ENCODE data around the gene INO80D. TPM values are rescaled to one million over a fixed set of nuclear protein-coding genes. Genes with fewer than 3 reads are reported as not detected.

INO80D gene
- total and polyA plus RNA-seq, 2 of the 8 experiments (the other 6 are each of a cell fraction or from before 2014, with no cell fraction given) = 6.2 to 37.4 TPM

DNA sequence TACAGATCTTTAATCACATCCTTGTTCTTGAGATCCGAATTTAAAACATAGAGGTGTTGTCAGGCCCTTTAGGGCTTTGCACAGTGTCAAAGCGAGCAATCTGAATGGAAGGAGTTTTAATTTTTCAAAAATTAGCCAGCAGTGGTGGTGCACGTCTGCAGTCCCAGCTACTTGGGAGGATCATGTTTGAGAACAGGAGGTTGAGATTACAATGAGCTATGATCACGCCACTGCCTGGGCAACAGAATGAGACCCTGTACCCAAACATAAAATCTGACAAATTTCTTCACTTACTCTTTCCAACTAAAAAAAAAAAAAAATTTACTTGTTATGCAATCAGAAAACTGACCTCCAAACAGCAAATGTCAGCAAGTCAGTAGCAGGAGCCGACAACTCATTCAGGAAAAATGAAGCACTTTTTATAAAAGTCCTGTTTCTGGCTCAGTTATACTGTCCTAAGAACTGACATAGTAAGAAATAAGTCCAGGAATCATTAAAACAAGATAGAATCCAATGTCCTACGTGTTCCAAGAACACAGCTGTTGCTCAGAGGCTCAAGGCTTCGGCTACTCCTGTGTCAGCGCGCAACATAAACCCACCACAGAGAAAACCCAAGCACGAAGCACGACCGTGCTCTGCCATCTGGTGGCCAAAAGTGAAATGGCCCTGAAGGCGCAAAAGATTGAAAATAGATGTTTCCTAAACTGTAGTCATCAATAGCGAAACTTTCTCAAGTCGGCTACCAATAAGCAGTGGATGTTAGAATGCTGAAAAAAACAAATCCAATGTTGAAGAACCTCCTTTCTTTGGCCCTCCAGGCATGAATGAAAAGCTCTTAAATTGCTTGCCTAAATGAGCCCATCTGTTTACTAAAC lies 138.1 kb downstream of the INO80D start:
- H2BK12ac ChIP-seq (ENCODE audit: low read depth, low read length) = no peak overlapping the region
- no peak overlapping the region for H3K18ac ChIP-seq (ENCODE audit: extremely low read depth, low read length)
- 37% methylated on average over 15 of the region's 15 CpGs; no CpG with 5 or more reads in 1 of the 2 experiments for WGBS, 2 experiments (ENCODE audit: extremely low coverage in 1 of 2, insufficient coverage in 1 of 2, insufficient read length in 1 of 2, insufficient replicate concordance in 2 of 2, low coverage in 1 of 2, low lambda C conversion rate in 2 of 2, missing lambda C conversion rate in 1 of 2)
- no peaks in the 10 kb centered on the region for H4K20me1 ChIP-seq (replicated peaks in 1 of 2; ENCODE audit: control insufficient read depth in 1 of 2, insufficient read depth in 2 of 2, low read length in 2 of 2)
- no peak overlapping the region for H3K4ac ChIP-seq (replicated peaks; ENCODE audit: insufficient read length, low read depth, low read length)
- peak; percentile 21 to 88 for DNase-seq (ENCODE audit: low read depth in 1 of 2, low spot score in 2 of 2)
- peaks cover 0 to 3% (median 0%) of the 10 kb centered on the region in 4 experiments; a peak in 1 of 7 replicates for H3K4me1 ChIP-seq (replicated peaks in 1 of 4; ENCODE audit: control insufficient read depth in 3 of 4, insufficient read depth in 4 of 4, low read length in 3 of 4)
- H2BK20ac ChIP-seq (ENCODE audit: low read length) = no peak overlapping the region
- no peaks in the 10 kb centered on the region for H3K23me2 ChIP-seq (ENCODE audit: low read depth, low read length)
- H3K9me3 ChIP-seq (ENCODE audit: insufficient read depth in 2 of 2, low read depth in 1 of 2, low read length in 1 of 2) = 0 out of 4 replicates have a peak, but pooled peaks cover 0 to 2% of the 10 kb centered on the region in 2 experiments
- FAIRE-seq = peak; percentile 74
- H3K79me2 ChIP-seq (ENCODE audit: control insufficient read depth in 1 of 2, insufficient read depth in 2 of 2, low read length in 2 of 2) = no peaks in the 10 kb centered on the region
- no peak overlapping the region for H3K27ac ChIP-seq (ENCODE audit: low read depth, low read length)
- CTCF ChIA-PET (ENCODE audit: partially characterized antibody) = interaction anchor here (0.5 to 9.9 kb wide), 29 partner anchors 8 to 1842 kb away, joined by 3 to 98 read pairs (median 4); no protein-coding TSS in a partner anchor
- H2AK5ac ChIP-seq (ENCODE audit: low read depth, low read length) = no peak overlapping the region
- H3K79me1 ChIP-seq (ENCODE audit: low read depth, low read length) = no peaks in the 10 kb centered on the region
- H2BK5ac ChIP-seq (ENCODE audit: low read depth, low read length) = no peak overlapping the region
- H2BK15ac ChIP-seq (ENCODE audit: low read length) = no peak overlapping the region
- H3K14ac ChIP-seq (ENCODE audit: insufficient read length) = no peak overlapping the region
- no peak overlapping the region for H3K9ac ChIP-seq (replicated peaks in 1 of 4; ENCODE audit: extremely low read depth in 1 of 4, low read depth in 3 of 4, low read length in 3 of 4)
- no peak overlapping the region for H4K8ac ChIP-seq (ENCODE audit: extremely low read depth, insufficient read depth, low read length)
- H4K5ac ChIP-seq (ENCODE audit: insufficient read length, low read depth, low read length) = no peak overlapping the region
- POLR2A ChIA-PET (ENCODE audit: partially characterized antibody) = no interaction called here
- H2BK120ac ChIP-seq (replicated peaks; ENCODE audit: low read depth, low read length) = no peak overlapping the region
- H3K4me2 ChIP-seq (ENCODE audit: insufficient read depth in 1 of 2, low read depth in 2 of 2, low read length in 2 of 2) = no peak overlapping the region
- no peak overlapping the region for H4K91ac ChIP-seq (replicated peaks; ENCODE audit: insufficient read length, low read length)
- no peaks in the 10 kb centered on the region for H3K36me3 ChIP-seq (ENCODE audit: control insufficient read depth in 2 of 4, insufficient read depth in 4 of 4, low read length in 3 of 4)
- H3K27me3 ChIP-seq (replicated peaks in 1 of 4; ENCODE audit: control insufficient read depth in 3 of 4, extremely low read depth in 1 of 4, insufficient read depth in 3 of 4, low read length in 3 of 4) = no peaks in the 10 kb centered on the region
- no peak overlapping the region for H3K56ac ChIP-seq (replicated peaks; ENCODE audit: insufficient read length, low read depth, low read length)
- no peak overlapping the region for H3K23ac ChIP-seq (ENCODE audit: insufficient read length)
- TF ChIP-seq, protein P1, sequence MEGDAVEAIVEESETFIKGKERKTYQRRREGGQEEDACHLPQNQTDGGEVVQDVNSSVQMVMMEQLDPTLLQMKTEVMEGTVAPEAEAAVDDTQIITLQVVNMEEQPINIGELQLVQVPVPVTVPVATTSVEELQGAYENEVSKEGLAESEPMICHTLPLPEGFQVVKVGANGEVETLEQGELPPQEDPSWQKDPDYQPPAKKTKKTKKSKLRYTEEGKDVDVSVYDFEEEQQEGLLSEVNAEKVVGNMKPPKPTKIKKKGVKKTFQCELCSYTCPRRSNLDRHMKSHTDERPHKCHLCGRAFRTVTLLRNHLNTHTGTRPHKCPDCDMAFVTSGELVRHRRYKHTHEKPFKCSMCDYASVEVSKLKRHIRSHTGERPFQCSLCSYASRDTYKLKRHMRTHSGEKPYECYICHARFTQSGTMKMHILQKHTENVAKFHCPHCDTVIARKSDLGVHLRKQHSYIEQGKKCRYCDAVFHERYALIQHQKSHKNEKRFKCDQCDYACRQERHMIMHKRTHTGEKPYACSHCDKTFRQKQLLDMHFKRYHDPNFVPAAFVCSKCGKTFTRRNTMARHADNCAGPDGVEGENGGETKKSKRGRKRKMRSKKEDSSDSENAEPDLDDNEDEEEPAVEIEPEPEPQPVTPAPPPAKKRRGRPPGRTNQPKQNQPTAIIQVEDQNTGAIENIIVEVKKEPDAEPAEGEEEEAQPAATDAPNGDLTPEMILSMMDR (IDR thresholded peaks at IDR 0.05; ENCODE audit: control extremely low read depth in 1 of 3, insufficient read depth in 1 of 3, low read depth in 1 of 3, low read length in 3 of 3) = peak; percentile 83 to 93 (median 90)
- TF ChIP-seq RAD21 (IDR thresholded peaks at IDR 0.05 in 1 of 2, conservative IDR thresholded peaks at IDR 0.05 in 1 of 2; ENCODE audit: low read depth in 2 of 2, low read length in 2 of 2) (peak; percentile 90 to 94), CEBPB (IDR thresholded peaks at IDR 0.05; ENCODE audit: low read depth, low read length) (no peak)
- 0 out of 2 replicates have a peak overlapping the region, but pooled peaks have one; percentile 28 for H2AFZ ChIP-seq (ENCODE audit: low read length)
- no peak overlapping the region for H3K4me3 ChIP-seq (ENCODE audit: extremely low read depth in 1 of 4, insufficient read depth in 2 of 4, low read depth in 3 of 4, low read length in 4 of 4)

Data from H1 (cell line).